ENCODE results near the gene VAPA. TPM values are rescaled to one million over a fixed set of nuclear protein-coding genes. Genes with fewer than 3 reads are reported as not detected.

Gene VAPA
- total RNA-seq, 1 donor from 2014 or later, result 127 TPM

DNA sequence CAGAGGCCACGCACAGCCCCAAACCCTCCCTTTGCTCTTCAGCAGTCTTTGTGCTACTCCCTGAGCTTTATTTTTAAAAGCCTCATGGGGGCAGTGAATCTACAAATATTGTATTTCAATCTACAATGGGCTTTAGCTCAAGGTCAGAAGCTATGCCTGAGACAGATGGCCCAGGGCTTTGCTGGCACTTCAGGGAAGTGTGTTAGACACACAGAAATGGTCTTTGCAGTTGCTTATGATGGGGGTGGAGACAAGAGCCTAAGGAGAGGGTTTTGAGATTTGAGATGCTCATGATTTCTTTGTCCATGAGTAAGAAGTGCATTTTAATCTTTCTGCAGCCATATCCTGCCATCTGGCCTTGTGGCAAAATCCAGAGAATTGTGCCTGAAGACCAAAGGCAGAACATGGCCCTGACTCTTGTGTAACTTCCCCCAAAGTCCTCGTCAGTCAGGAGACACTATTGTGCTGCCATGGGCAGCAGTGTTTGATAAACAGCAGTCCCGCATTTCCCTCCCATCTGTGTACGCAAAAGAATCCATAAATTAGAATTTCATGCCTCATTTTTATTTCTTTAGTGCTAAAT lies 92.6 kb downstream of the VAPA start:
- Histone ChIP-seq H3K4me1 (ENCODE audit: control insufficient read depth in 3 of 3, insufficient read depth in 3 of 3, low read length in 3 of 3) (peaks cover 14 to 28% (median 19%) of the 10 kb centered on the region in 3 donors), H3K36me3 (ENCODE audit: control insufficient read depth in 3 of 3, insufficient read depth in 3 of 3, low read length in 3 of 3) (no peaks in the 10 kb centered on the region), H3K9ac (ENCODE audit: low read depth in 1 of 3, low read length in 3 of 3) (no peak overlapping the region), H3K27ac (ENCODE audit: low read depth, low read length) (no peak overlapping the region), H3K9me3 (ENCODE audit: control insufficient read depth in 3 of 3, low read length in 3 of 3) (no peaks in the 10 kb centered on the region), H3K27me3 (ENCODE audit: control insufficient read depth in 3 of 3, insufficient read depth in 3 of 3, low read length in 3 of 3) (no peaks in the 10 kb centered on the region), H3K4me3 (ENCODE audit: low read length in 3 of 3) (no peak overlapping the region)

DNA sequence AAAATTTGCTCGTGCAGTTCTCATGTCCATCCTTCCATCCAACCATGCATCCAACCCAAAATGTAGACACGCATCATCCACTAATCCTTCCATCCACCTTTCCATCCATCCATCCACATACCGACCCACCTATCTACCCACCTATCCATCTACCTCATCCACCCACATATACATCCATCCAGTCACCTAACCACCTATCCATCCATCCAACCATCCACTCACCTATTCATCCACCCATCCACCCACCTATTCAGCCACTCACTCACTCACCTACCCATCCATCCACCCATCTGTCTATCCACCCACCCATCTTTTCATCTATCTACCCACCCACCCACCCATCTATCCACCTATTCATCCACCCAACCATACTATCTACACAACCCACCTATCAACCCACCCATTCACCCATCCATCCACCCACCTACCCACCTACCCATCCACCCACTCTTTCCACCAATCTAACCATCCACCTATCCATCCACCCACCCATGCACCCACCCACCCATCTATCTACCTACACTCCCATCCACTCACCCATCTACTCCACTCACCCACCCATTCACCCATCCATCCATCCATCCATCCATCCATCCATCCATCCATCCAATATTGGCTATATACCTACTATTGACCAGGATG lies 94.3 kb downstream of the VAPA start:
- peaks cover 14 to 32% (median 19%) of the 10 kb centered on the region in 3 donors for H3K4me1 ChIP-seq (ENCODE audit: control insufficient read depth in 3 of 3, insufficient read depth in 3 of 3, low read length in 3 of 3)

More for the DNA sequence above, 94.3 kb downstream of the VAPA start:
- Histone ChIP-seq H3K36me3 (ENCODE audit: control insufficient read depth in 3 of 3, insufficient read depth in 3 of 3, low read length in 3 of 3) (no peaks in the 10 kb centered on the region), H3K27ac (ENCODE audit: low read depth, low read length) (no peak overlapping the region), H3K9me3 (ENCODE audit: control insufficient read depth in 3 of 3, low read length in 3 of 3) (no peaks in the 10 kb centered on the region), H3K4me3 (ENCODE audit: low read length in 3 of 3) (no peak overlapping the region), H3K27me3 (ENCODE audit: control insufficient read depth in 3 of 3, insufficient read depth in 3 of 3, low read length in 3 of 3) (no peaks in the 10 kb centered on the region), H3K9ac (ENCODE audit: low read depth in 1 of 3, low read length in 3 of 3) (no peak overlapping the region)

Small RNAs within 50 kb of the gene (small RNA-seq; reads per million reads assigned to genes)
- 0.09 reads per million for gene RNA5SP450

Other genes with a start within 250 kb of the VAPA start
- 16.7 TPM for gene RAB31, start 205.7 kb upstream of the VAPA start, total RNA-seq
- gene TXNDC2, start 28.0 kb upstream of the VAPA start, total RNA-seq, result not detected

Data from skeletal muscle tissue (tissue), 5 donors.